Neural progenitor cell (in vitro differentiated cells): ENCODE measurements around the gene MAN2A1. TPM values are rescaled to one million over a fixed set of nuclear protein-coding genes. Genes with fewer than 3 reads are reported as not detected.

ENCODE experiments used
- DNase-seq: peaks from one replicate; pipeline ENCODE4 v3.0.0-alpha.2; 2016; ENCODE audit warnings: low spot score
- H2AFZ ChIP-seq: fragments of 200-600 bp; sonication (generic); replicated peaks from 2 replicates; pipeline ENCODE4 v1.6.1; 2016; ENCODE audit warnings: antibody characterized with exemption
- H3F3A ChIP-seq: fragments of 200-600 bp; sonication (generic); 2 replicates; pipeline ENCODE4 v1.6.1; 2016; ENCODE audit warnings: antibody characterized with exemption, low read depth
- H3K27ac ChIP-seq: fragments of 200-600 bp; sonication (generic); 2 replicates; pipeline ENCODE4 v1.5.1; 2016; ENCODE audit warnings: mild to moderate bottlenecking
- H3K27me3 ChIP-seq: fragments of 200-600 bp; sonication (generic); 2 replicates; pipeline ENCODE4 v1.6.1; 2016; ENCODE audit warnings: mild to moderate bottlenecking, moderate library complexity
- H3K36me3 ChIP-seq: fragments of 200-600 bp; sonication (generic); 2 replicates; pipeline ENCODE4 v1.5.1; 2016
- H3K4me1 ChIP-seq: fragments of 200-600 bp; sonication (generic); 2 replicates; pipeline ENCODE4 v1.6.1; 2016; ENCODE audit warnings: mixed run types
- H3K4me2 ChIP-seq: fragments of 200-600 bp; sonication (generic); 2 replicates; pipeline ENCODE4 v1.6.1; 2016
- H3K4me3 ChIP-seq: fragments of 200-600 bp; sonication (generic); 2 replicates; pipeline ENCODE4 v1.5.1; 2016
- H3K79me2 ChIP-seq: fragments of 200-600 bp; sonication (generic); 2 replicates; pipeline ENCODE4 v1.6.1; 2016; ENCODE audit warnings: low read depth
- H3K9ac ChIP-seq: fragments of 200-600 bp; sonication (generic); 2 replicates; pipeline ENCODE4 v1.6.1; 2016
- H3K9me3 ChIP-seq: fragments of 200-600 bp; sonication (generic); 2 replicates; pipeline ENCODE4 v1.5.1; 2016; ENCODE audit warnings: low read depth
- H4K20me1 ChIP-seq: fragments of 200-600 bp; sonication (generic); 2 replicates; pipeline ENCODE4 v1.6.1; 2016; ENCODE audit warnings: low read depth
- H3K27ac Mint-ChIP-seq: 3 replicates; pipeline ENCODE4 v1.8.0; 2021; ENCODE audit warnings: mixed read lengths
- H3K27me3 Mint-ChIP-seq: 2 replicates; pipeline ENCODE4 v1.8.0; 2022; ENCODE audit warnings: low read depth, mild to moderate bottlenecking, inconsistent platforms, moderate library complexity, mixed read lengths; ENCODE audit not compliant: insufficient read depth
- H3K36me3 Mint-ChIP-seq: 3 replicates; pipeline ENCODE4 v1.8.0; 2021; ENCODE audit warnings: mixed read lengths
- H3K4me1 Mint-ChIP-seq: 3 replicates; pipeline ENCODE4 v1.8.0; 2021; ENCODE audit warnings: mixed read lengths
- H3K4me3 Mint-ChIP-seq: 3 replicates; pipeline ENCODE4 v1.8.0; 2021; ENCODE audit warnings: mild to moderate bottlenecking, moderate library complexity, mixed read lengths
- H3K9me3 Mint-ChIP-seq: 3 replicates; pipeline ENCODE4 v1.8.0; 2020; ENCODE audit warnings: mixed read lengths
- CTCF ChIP-seq: fragments of 200-600 bp; sonication (generic); IDR thresholded peaks from 2 replicates; pipeline ENCODE4 v1.5.1; 2017; ENCODE audit warnings: antibody characterized with exemption, mild to moderate bottlenecking
- EZH2 ChIP-seq: fragments of 200-600 bp; sonication (generic); IDR thresholded peaks from 2 replicates; pipeline ENCODE4 v1.6.1; 2017; ENCODE audit warnings: antibody characterized with exemption, mild to moderate bottlenecking, moderate library complexity
- EZH2phosphoT487 ChIP-seq: fragments of 200-600 bp; sonication (generic); IDR thresholded peaks from 2 replicates; pipeline ENCODE4 v1.6.1; 2017; ENCODE audit warnings: antibody characterized with exemption
- total RNA-seq: library from RNA; depleted of rRNA; stranded (reverse); fragments of >200 nt; gene quantifications from 2 replicates; pipeline ENCODE4 v1.2.3, GENCODE V29; 2015; ENCODE audit warnings: low replicate concordance

The MAN2A1 gene
- total RNA-seq, 1 donor from 2014 or later, result 130 TPM

GRCh38 chr5:109769597-109770291, 80.0 kb downstream of the MAN2A1 start:
- no peak overlapping the region for H3K9ac ChIP-seq
- H3K27ac Mint-ChIP-seq, result no peak overlapping the region

GRCh38 chr5:109775130-109775529, 85.4 kb downstream of the MAN2A1 start:
- no peak overlapping the region for H2AFZ ChIP-seq
- no peak for DNase-seq
- no peak overlapping the region for H3K4me3 ChIP-seq
- no peaks in the 10 kb centered on the region for H3K4me1 ChIP-seq
- no peak overlapping the region for H3K9ac ChIP-seq
- no peaks in the 10 kb centered on the region for H3K9me3 ChIP-seq
- H3K36me3 Mint-ChIP-seq, result peaks cover 41% of the 10 kb centered on the region
- H3K4me1 Mint-ChIP-seq, result no peaks in the 10 kb centered on the region
- no peak overlapping the region for H3K27ac Mint-ChIP-seq
- H3K36me3 ChIP-seq, result peaks cover 24% of the 10 kb centered on the region
- H3K79me2 ChIP-seq, result peaks cover 21% of the 10 kb centered on the region
- H3K4me3 Mint-ChIP-seq, result no peak overlapping the region
- H4K20me1 ChIP-seq, result no peaks in the 10 kb centered on the region
- H3K9me3 Mint-ChIP-seq, result no peaks in the 10 kb centered on the region
- no peak overlapping the region for H3K4me2 ChIP-seq
- no peak overlapping the region for H3K27ac ChIP-seq
- no peaks in the 10 kb centered on the region for H3K27me3 Mint-ChIP-seq
- no peaks in the 10 kb centered on the region for H3K27me3 ChIP-seq
- no peaks in the 10 kb centered on the region for H3F3A ChIP-seq
- no peak for TF ChIP-seq EZH2

More at GRCh38 chr5:109769597-109770291, 80.0 kb downstream of the MAN2A1 start:
- H3K27me3 ChIP-seq, result no peaks in the 10 kb centered on the region
- no peak overlapping the region for H3K27ac ChIP-seq
- no peaks in the 10 kb centered on the region for H3K9me3 ChIP-seq
- no peak overlapping the region for H3K4me2 ChIP-seq
- H3K9me3 Mint-ChIP-seq, result no peaks in the 10 kb centered on the region
- H2AFZ ChIP-seq, result no peak overlapping the region
- H3K4me1 ChIP-seq, result no peaks in the 10 kb centered on the region
- no peak for DNase-seq
- no peak overlapping the region for H3K4me3 Mint-ChIP-seq
- H3K4me1 Mint-ChIP-seq, result no peaks in the 10 kb centered on the region
- no peak overlapping the region for H3K4me3 ChIP-seq
- TF ChIP-seq EZH2phosphoT487, result no peak
- H3K36me3 Mint-ChIP-seq, result peaks cover 48% of the 10 kb centered on the region
- no peaks in the 10 kb centered on the region for H3F3A ChIP-seq
- H4K20me1 ChIP-seq, result no peaks in the 10 kb centered on the region
- no peaks in the 10 kb centered on the region for H3K27me3 Mint-ChIP-seq
- H3K79me2 ChIP-seq, result peaks cover 19% of the 10 kb centered on the region
- peaks cover 7% of the 10 kb centered on the region for H3K36me3 ChIP-seq

- Mint-ChIP-seq H3K9me3 (no peaks in the 10 kb centered on the region), H3K27ac (no peak overlapping the region), H3K36me3 (peaks cover 30% of the 10 kb centered on the region), H3K4me3 (no peak overlapping the region), H3K27me3 (no peaks in the 10 kb centered on the region), H3K4me1 (no peaks in the 10 kb centered on the region)
- H3K9me3 ChIP-seq, result no peaks in the 10 kb centered on the region
- no peak overlapping the region for H3K4me2 ChIP-seq
- no peaks in the 10 kb centered on the region for H3F3A ChIP-seq
- no peak overlapping the region for H3K4me3 ChIP-seq
- H3K27ac ChIP-seq, result no peak overlapping the region
- peaks cover 31% of the 10 kb centered on the region for H3K79me2 ChIP-seq
- no peaks in the 10 kb centered on the region for H3K4me1 ChIP-seq
- no peaks in the 10 kb centered on the region for H3K27me3 ChIP-seq
- no peak overlapping the region for H3K9ac ChIP-seq
- H4K20me1 ChIP-seq, result no peaks in the 10 kb centered on the region
- no peak for TF ChIP-seq EZH2
- TF ChIP-seq EZH2phosphoT487, result no peak
- no peak for TF ChIP-seq CTCF
- H2AFZ ChIP-seq, result no peak overlapping the region
- no peak for DNase-seq
- peaks cover 30% of the 10 kb centered on the region for H3K36me3 ChIP-seq
These were observed 89.5 kb downstream of the MAN2A1 start for GRCh38 chr5:109779036-109779735.

GRCh38 chr5:109784687-109785086, 95.0 kb downstream of the MAN2A1 start:
- no peaks in the 10 kb centered on the region for H3K27me3 Mint-ChIP-seq
- H3K4me1 Mint-ChIP-seq, result no peaks in the 10 kb centered on the region
- no peaks in the 10 kb centered on the region for H3K9me3 Mint-ChIP-seq
- H3K27me3 ChIP-seq, result no peaks in the 10 kb centered on the region
- H3K79me2 ChIP-seq, result peaks cover 10% of the 10 kb centered on the region
- H4K20me1 ChIP-seq, result no peaks in the 10 kb centered on the region
- no peak overlapping the region for H3K4me3 Mint-ChIP-seq
- peaks cover 40% of the 10 kb centered on the region for H3K36me3 Mint-ChIP-seq
- H3K4me2 ChIP-seq, result no peak overlapping the region
- H2AFZ ChIP-seq, result no peak overlapping the region
- H3F3A ChIP-seq, result no peaks in the 10 kb centered on the region
- TF ChIP-seq EZH2 (no peak), EZH2phosphoT487 (no peak), CTCF (no peak)
- no peak overlapping the region for H3K4me3 ChIP-seq
- no peak overlapping the region for H3K27ac ChIP-seq
- H3K4me1 ChIP-seq, result no peaks in the 10 kb centered on the region
- H3K9ac ChIP-seq, result no peak overlapping the region
- DNase-seq, result no peak
- H3K27ac Mint-ChIP-seq, result no peak overlapping the region
- peaks cover 31% of the 10 kb centered on the region for H3K36me3 ChIP-seq
- no peaks in the 10 kb centered on the region for H3K9me3 ChIP-seq
